Pancreas (tissue), 10 donors: ENCODE results near the gene SLCO4A1. TPM values are rescaled to one million over a fixed set of nuclear protein-coding genes. Genes with fewer than 3 reads are reported as not detected.

Experiments
- ATAC-seq, 4 donors: fragments of 200-7000 bp; cut with Tn5 transposase; one replicate each; pipeline versions ENCODE4 v1.8.0 to v1.9.1; 2020; ENCODE audit warnings: mild to moderate bottlenecking in 4 of 4, moderate library complexity in 4 of 4
- DNase-seq, 6 donors: peaks; one replicate each; pipeline ENCODE4 v3.0.0-alpha.2; 2020
- FAIRE-seq: peaks from 2 replicates; lab custom pipeline; 2012; peaks lifted over from hg19 to GRCh38; lab: Jason Lieb, UNC
- H3K27ac ChIP-seq, 4 donors: fragments of 200-600 bp; sonication (generic); 1 replicate in 3 of 4; 2 replicates in 1 of 4; pipeline versions ENCODE4 v1.5.0 to v1.8.0; 2020
- H3K27me3 ChIP-seq, 4 donors: fragments of 200-600 bp; one replicate each; pipeline ENCODE4 v1.8.0; 2021
- H3K36me3 ChIP-seq, 3 donors: fragments of 200-600 bp; sonication (generic) in 1 of 3; one replicate each; pipeline versions ENCODE4 v1.5.0 to v1.8.0; 2020 to 2021
- H3K4me1 ChIP-seq, 3 donors: fragments of 200-600 bp; one replicate each; pipeline ENCODE4 v1.8.0; 2021
- H3K4me3 ChIP-seq, 4 donors: fragments of 200-600 bp; sonication (generic) in 2 of 4; one replicate each; pipeline versions ENCODE4 v1.5.0 to v1.8.0; 2020 to 2021
- H3K9me3 ChIP-seq, 4 donors: fragments of 200-600 bp; one replicate each; pipeline ENCODE4 v1.8.0; 2021
- CTCF ChIP-seq, 4 donors: fragments of 200-600 bp; sonication (generic) in 3 of 4; IDR thresholded peaks; one replicate each; pipeline versions ENCODE4 v1.5.0 to v1.8.0; 2021; ENCODE audit warnings: antibody characterized with exemption in 4 of 4
- WGBS, 2 donors: extraction: QIAGEN DNeasy Blood & Tissue Kit; methylation state at CpG; one replicate each; pipeline ENCODE4 v1.1.7; 2013; 5-methylcytosine and 5-hydroxymethylcytosine counted together
- intact Hi-C, 3 donors: fragments of 100-400 bp; cut with DNase I; formaldehyde crosslinking; loops; one replicate each; pipeline versions ENCODE4 v1.11.1 to v1.14.2; 2022
- polyA plus RNA-seq, 2 donors: library from polyadenylated mRNA; stranded (reverse); fragments of 200-250 nt; gene quantifications; one replicate each; pipeline ENCODE4 v1.2.3, GENCODE V29; 2013
- total RNA-seq, 6 donors: library from RNA; stranded (reverse); fragmentation: NEBNext Ultra II Directional in 4 of 6; extraction: Animal tissue kit (Norgen Biotek cat#: 25700) in 4 of 6; gene quantifications; one replicate each; pipeline versions ENCODE4 v1.2.1 to v1.2.4, GENCODE V29; 2021 to 2023
- donor health status: healthy with polysubstance abuse.
- donor health status: DM: no; HTN: no; CAD: no; lungs with moderate emphysema.
- donor health status: DM: no; HTN: no; CAD: no.
- donor health status: control.
- donor health status: control.
- donor health status: Bipolar disorder and iron deficiency.
- donor health status: DM: yes; HTN: yes; CAD: no.
- donor health status: DM: no; HTN: no; CAD: no.
- donor health status: DM: no; HTN: no; CAD: no.
- donor health status: DM: yes; HTN: yes; CAD: no.

Gene SLCO4A1
- total and polyA plus RNA-seq, 8 donors: 1.2 to 15.9 (median 2.2) TPM

- intact Hi-C loops: no loop called here
- no peak overlapping the region for H3K27ac ChIP-seq
- H3K36me3 ChIP-seq: no peaks in the 10 kb centered on the region
- DNase-seq: no peak
- no peak overlapping the region for H3K4me3 ChIP-seq
- no peak for TF ChIP-seq CTCF (IDR thresholded peaks at IDR 0.05)
- ATAC-seq: no peak
- H3K9me3 ChIP-seq: no peaks in the 10 kb centered on the region
- 41 to 58% methylated on average over 10 of the region's 10 CpGs for WGBS, 2 donors
- H3K27me3 ChIP-seq: no peaks in the 10 kb centered on the region
- no peak for FAIRE-seq
- no peaks in the 10 kb centered on the region for H3K4me1 ChIP-seq
Measured at GRCh38 chr20:62694106-62694505, 51.8 kb downstream of the SLCO4A1 start.

- TF ChIP-seq CTCF (IDR thresholded peaks at IDR 0.05): no peak
- no peak for FAIRE-seq
- intact Hi-C loops: no loop called here
- Histone ChIP-seq H3K27me3 (no peaks in the 10 kb centered on the region), H3K27ac (no peak overlapping the region), H3K36me3 (no peaks in the 10 kb centered on the region), H3K4me3 (no peak overlapping the region), H3K9me3 (no peaks in the 10 kb centered on the region), H3K4me1 (no peaks in the 10 kb centered on the region)
- DNase-seq: peak in 1 of 6 donors; percentile 19
- no peak for ATAC-seq
- WGBS, 2 donors: 53 to 63% methylated on average over 15 of the region's 15 CpGs
Measured at GRCh38 chr20:62694868-62695267, 52.6 kb downstream of the SLCO4A1 start.

GRCh38 chr20:62695448-62696414, 53.4 kb downstream of the SLCO4A1 start:
- no peaks in the 10 kb centered on the region for H3K4me1 ChIP-seq
- H3K27ac ChIP-seq: no peak overlapping the region
- no peak for TF ChIP-seq CTCF (IDR thresholded peaks at IDR 0.05)
- H3K36me3 ChIP-seq: no peaks in the 10 kb centered on the region
- intact Hi-C loops: no loop called here
- H3K9me3 ChIP-seq: no peaks in the 10 kb centered on the region
- DNase-seq (peak in 1 of 6 donors; percentile 28), ATAC-seq (no peak), FAIRE-seq (no peak)
- H3K4me3 ChIP-seq: no peak overlapping the region
- no peaks in the 10 kb centered on the region for H3K27me3 ChIP-seq
- WGBS, 2 donors: 59 to 73% methylated on average over 32 of the region's 32 CpGs

GRCh38 chr20:62696434-62696957, 54.2 kb downstream of the SLCO4A1 start:
- no peaks in the 10 kb centered on the region for H3K9me3 ChIP-seq
- ATAC-seq (no peak), FAIRE-seq (no peak), DNase-seq (no peak)
- no peaks in the 10 kb centered on the region for H3K4me1 ChIP-seq
- WGBS, 2 donors: 56 to 70% methylated on average over 15 to 16 of the region's 16 CpGs
- intact Hi-C loops: no loop called here
- no peaks in the 10 kb centered on the region for H3K36me3 ChIP-seq
- no peak overlapping the region for H3K4me3 ChIP-seq
- no peaks in the 10 kb centered on the region for H3K27me3 ChIP-seq
- TF ChIP-seq CTCF (IDR thresholded peaks at IDR 0.05): no peak
- no peak overlapping the region for H3K27ac ChIP-seq

- no peak for DNase-seq
- TF ChIP-seq CTCF (IDR thresholded peaks at IDR 0.05): no peak
- intact Hi-C loops: no loop called here
- Histone ChIP-seq H3K9me3 (no peaks in the 10 kb centered on the region), H3K4me3 (no peak overlapping the region), H3K27me3 (no peaks in the 10 kb centered on the region), H3K4me1 (no peaks in the 10 kb centered on the region), H3K27ac (no peak overlapping the region), H3K36me3 (no peaks in the 10 kb centered on the region)
- no peak for FAIRE-seq
- peak in 2 of 4 donors; percentile 22 to 33 for ATAC-seq
- WGBS, 2 donors: 58 to 80% methylated on average over 10 of the region's 10 CpGs
Measured at GRCh38 chr20:62696989-62697388, 54.7 kb downstream of the SLCO4A1 start.
